Right lobe of liver (tissue), 6 donors: Measurements from ENCODE around the gene TRPC1. TPM values are rescaled to one million over a fixed set of nuclear protein-coding genes. Genes with fewer than 3 reads are reported as not detected.

ENCODE experiments used
- ATAC-seq, 4 donors: fragments of 200-7000 bp; cut with Tn5 transposase; one replicate each; pipeline ENCODE4 v1.9.1; 2020; ENCODE audit warnings: mild to moderate bottlenecking in 4 of 4, moderate library complexity in 4 of 4
- DNase-seq, 3 donors: peaks; one replicate each; pipeline ENCODE4 v3.0.0-alpha.2; 2020
- H3K27ac ChIP-seq, 3 donors: fragments of 200-600 bp; one replicate each; pipeline ENCODE4 v1.8.0; 2022
- H3K27me3 ChIP-seq, 2 donors: fragments of 200-600 bp; one replicate each; pipeline ENCODE4 v1.8.0; 2022
- H3K36me3 ChIP-seq, 4 donors: fragments of 200-600 bp; sonication (generic) in 1 of 4; one replicate each; pipeline versions ENCODE4 v1.5.1 to v1.8.0; 2017 to 2022; ENCODE audit warnings: control low read depth in 1 of 4
- H3K4me1 ChIP-seq, 4 donors: fragments of 200-600 bp; sonication (generic) in 1 of 4; one replicate each; pipeline versions ENCODE4 v1.5.1 to v1.8.0; 2017 to 2022; ENCODE audit warnings: control low read depth in 1 of 4
- H3K4me3 ChIP-seq, 3 donors: fragments of 200-600 bp; one replicate each; pipeline ENCODE4 v1.8.0; 2022
- H3K9me3 ChIP-seq, 4 donors: fragments of 200-600 bp; sonication (generic) in 1 of 4; one replicate each; pipeline versions ENCODE4 v1.5.1 to v1.8.0; 2017 to 2022; ENCODE audit warnings: control low read depth in 1 of 4
- CTCF ChIP-seq, 4 donors: fragments of 200-600 bp in 3 of 4; fragments of 450-650 bp in 1 of 4; IDR thresholded peaks; one replicate each; pipeline versions ENCODE4 v1.5.1 to v1.8.0; 2016 to 2022; ENCODE audit warnings: antibody characterized with exemption in 4 of 4, mild to moderate bottlenecking in 2 of 4
- POLR2A ChIP-seq: fragments of 450-650 bp; IDR thresholded peaks from one replicate; pipeline ENCODE4 v1.6.1; 2017; ENCODE audit warnings: antibody characterized with exemption, mild to moderate bottlenecking
- WGBS: methylation state at CpG from one replicate; pipeline ENCODE4 v1.1.6; 2018; ENCODE audit warnings: low coverage, low lambda C conversion rate; ENCODE audit not compliant: insufficient coverage; ENCODE audit errors: missing lambda C conversion rate; 5-methylcytosine and 5-hydroxymethylcytosine counted together
- intact Hi-C, 2 donors: fragments of 100-400 bp; cut with DNase I; formaldehyde crosslinking; loops; one replicate each; pipeline versions ENCODE4 v1.11.2 to v1.14.1; 2022
- small RNA-seq, 2 experiments: library from RNA; depleted of rRNA; stranded (forward); fragments of <200 nt; gene quantifications; one replicate each; pipeline ENCODE3, GENCODE V24; 2016
- total RNA-seq, 6 experiments: library from RNA; depleted of rRNA in 2 of 6; stranded (reverse); fragments of >200 nt in 2 of 6; fragmentation: NEBNext Ultra II Directional in 3 of 6; extraction: Animal tissue kit (Norgen Biotek cat#: 25700) in 3 of 6; gene quantifications; one replicate each; pipeline versions ENCODE4 v1.1.0 to v1.2.4, GENCODE V29; 2016 to 2023
- donor health status: DM: no; HTN: yes; CAD: no.
- donor health status: DM: no; HTN: no; CAD: no.
- donor health status: DM: no; HTN: no; CAD: no.
- donor health status: DM: no; HTN: yes; CAD: no.
- donor health status: DM: no; HTN: yes; CAD: no.

The TRPC1 gene
- total RNA-seq, 6 experiments from 2014 or later = 0.19 to 2.5 (median 0.51) TPM

- no peak for TF ChIP-seq POLR2A
- no peak for TF ChIP-seq CTCF (IDR thresholded peaks at IDR 0.05)
- intact Hi-C loops = no loop called here
- H3K4me3 ChIP-seq = no peak overlapping the region
- no peaks in the 10 kb centered on the region for H3K36me3 ChIP-seq
- H3K27me3 ChIP-seq = no peaks in the 10 kb centered on the region
- DNase-seq = no peak
- peaks cover 0 to 35% (median 11%) of the 10 kb centered on the region in 4 donors for H3K4me1 ChIP-seq
- H3K27ac ChIP-seq = no peak overlapping the region
- WGBS = 72% methylated on average over 3 of the region's 4 CpGs
- no peaks in the 10 kb centered on the region for H3K9me3 ChIP-seq
- ATAC-seq = no peak
Observed at GRCh38 chr3:142852009-142852408, 128.2 kb downstream of the TRPC1 start.

- H3K36me3 ChIP-seq = no peaks in the 10 kb centered on the region
- DNase-seq = peak; percentile 78 to 88 (median 85)
- peak; percentile 71 to 85 (median 78) for ATAC-seq
Observed at GRCh38 chr3:142853270-142854168, 129.7 kb downstream of the TRPC1 start.

GRCh38 chr3:142857056-142857455, 133.2 kb downstream of the TRPC1 start:
- intact Hi-C loops = no loop called here
- Histone ChIP-seq H3K27ac (no peak overlapping the region), H3K27me3 (no peaks in the 10 kb centered on the region), H3K9me3 (no peaks in the 10 kb centered on the region), H3K4me3 (no peak overlapping the region), H3K4me1 (peaks cover 0 to 20% (median 8%) of the 10 kb centered on the region in 4 donors), H3K36me3 (no peaks in the 10 kb centered on the region)
- DNase-seq = peak; percentile 64 to 83 (median 78)
- 21% methylated on average over 6 of the region's 6 CpGs for whole genome bisulfite sequencing
- TF ChIP-seq CTCF (IDR thresholded peaks at IDR 0.05) = peak; percentile 29 to 41 (median 35)
- no peak for TF ChIP-seq POLR2A
- ATAC-seq = peak; percentile 91 to 95 (median 94)

More at GRCh38 chr3:142853270-142854168, 129.7 kb downstream of the TRPC1 start:
- Histone ChIP-seq H3K4me1 (peaks cover 0 to 32% (median 8%) of the 10 kb centered on the region in 4 donors), H3K4me3 (no peak overlapping the region), H3K9me3 (no peaks in the 10 kb centered on the region), H3K27ac (peak overlapping the region in 1 of 3 donors; percentile 35), H3K27me3 (no peaks in the 10 kb centered on the region)
- 19% methylated on average over 9 of the region's 10 CpGs for WGBS
- TF ChIP-seq POLR2A (no peak), CTCF (IDR thresholded peaks at IDR 0.05) (no peak)
- intact Hi-C loops = no loop called here

Small RNA genes within 50 kb of the gene (small RNA-seq; reads per million reads assigned to genes)
- 0 reads per million in 2 experiments for gene RNU7-47P

Other genes starting within 250 kb of the TRPC1 start
- gene ATR, start 145.3 kb upstream of the TRPC1 start, total RNA-seq = 10 to 100 TPM in 5 of 6 experiments, 1 to 10 TPM in 1; 8.0 to 26.9 (median 15.7) TPM
- 10 to 100 TPM; 13.0 to 30.5 (median 18.2) TPM for gene PLS1, start 127.6 kb upstream of the TRPC1 start, total RNA-seq
- 1 to 10 TPM; 1.8 to 9.7 (median 3.8) TPM for gene PCOLCE2, start 165.0 kb downstream of the TRPC1 start, total RNA-seq
- gene PAQR9, start 239.6 kb downstream of the TRPC1 start, total RNA-seq = 10 to 100 TPM; 10.2 to 18.6 (median 12.6) TPM